Measurements from ENCODE around the gene MGAT4B.
"Not testable (repeated sequence)": the region's sequence is repeated elsewhere in the genome, so short reads cannot be mapped to it uniquely, and the experiment has no call there.

MGAT4B gene

DNA sequence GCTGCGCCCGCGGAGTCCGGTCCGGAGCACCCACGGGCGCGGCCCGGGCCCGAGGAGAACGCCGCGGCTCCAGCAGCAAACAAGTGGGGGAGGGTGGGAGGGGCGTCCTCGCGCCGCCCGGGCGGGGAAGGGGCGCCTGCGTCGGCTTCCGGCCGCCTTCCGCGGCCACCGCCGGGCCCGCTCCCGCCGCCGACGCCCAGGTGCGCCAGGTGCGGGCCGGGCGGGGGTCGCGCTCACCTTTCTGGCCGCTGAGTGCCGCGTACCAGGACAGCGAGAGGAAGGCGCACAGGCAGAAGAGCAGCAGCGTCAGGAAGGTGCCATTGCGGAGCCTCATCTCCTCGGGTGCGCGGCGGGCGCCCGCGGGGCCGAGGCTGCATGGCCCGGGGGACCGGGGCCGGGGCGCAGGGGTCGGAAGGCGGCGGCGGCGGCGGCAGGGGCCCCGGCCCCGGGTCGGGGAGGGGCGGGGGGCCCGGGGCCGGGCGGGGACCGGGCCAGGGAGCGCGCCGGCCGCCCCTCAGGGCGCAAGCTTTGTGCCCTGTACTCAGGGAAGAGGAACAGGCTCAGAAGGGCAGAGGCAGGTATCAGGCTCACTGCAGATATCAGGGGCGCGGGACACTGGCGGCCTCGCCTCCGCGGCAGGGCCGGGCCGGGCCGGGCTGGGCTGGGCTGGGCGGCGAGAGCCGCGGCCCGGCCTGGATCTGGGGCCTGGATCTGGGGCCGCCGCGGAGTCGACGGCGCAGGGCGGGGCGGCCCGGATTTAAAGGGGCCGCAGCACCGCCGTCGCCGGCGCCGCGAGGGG is at the start of gene MGAT4B:
TSS of gene MGAT4B (minus strand) at position 617 of the 799 bp plus-strand sequence. CDS start at position 334, 283 bp downstream.
- DNase-seq, result no peak

GRCh38 chr5:179854356-179854755 is 47.7 kb upstream of the MGAT4B start:
- DNase-seq, result no peak

DNA sequence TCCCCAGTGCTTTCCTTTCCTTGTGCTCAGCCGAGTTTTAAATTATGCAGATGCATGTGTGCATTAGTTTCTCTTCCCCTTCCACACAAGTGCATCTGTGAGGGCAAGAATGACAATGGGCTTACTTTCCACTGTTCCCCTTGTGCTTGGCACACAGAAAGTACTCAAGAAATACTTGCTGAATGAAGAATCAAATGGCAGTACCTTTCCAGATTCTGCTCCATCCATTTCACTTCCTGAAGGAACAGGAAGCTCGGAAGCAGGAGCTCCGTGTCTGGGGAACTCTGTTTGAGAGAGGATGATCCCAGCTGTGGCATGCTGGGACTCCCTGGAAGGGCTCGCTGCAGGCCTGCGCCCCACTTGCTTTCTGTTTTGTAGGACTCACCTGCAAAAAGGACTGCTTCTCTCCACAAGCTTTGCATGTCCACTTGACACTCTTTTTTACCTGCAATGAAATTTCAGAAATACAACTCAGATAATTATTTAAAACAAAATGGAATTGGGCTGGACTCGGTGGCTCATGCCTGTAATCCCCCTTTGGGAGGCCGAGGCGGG is 46.4 kb upstream of the MGAT4B start:
- DNase-seq, result no peak

DNA sequence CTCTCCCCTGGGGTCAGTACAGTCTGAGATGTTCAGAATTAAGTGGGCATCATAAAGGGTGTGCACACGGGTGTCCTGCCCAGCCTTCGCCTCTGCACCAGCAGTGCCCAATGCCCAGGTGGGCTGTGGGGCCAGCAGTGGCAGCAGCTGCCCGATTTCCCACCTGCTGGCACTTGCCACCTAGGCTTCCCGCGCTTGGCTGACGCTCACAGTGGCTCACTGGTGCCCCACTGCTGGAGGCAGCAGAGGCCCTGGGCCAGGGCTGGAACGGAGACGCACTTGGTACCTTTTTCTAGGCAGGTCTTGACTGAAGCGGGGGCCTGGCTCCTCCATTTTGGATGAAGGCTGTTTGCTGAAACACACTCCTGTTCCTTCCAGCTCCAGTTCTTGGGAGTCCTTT is 35.0 kb upstream of the MGAT4B start:
- no peak for DNase-seq

DNA sequence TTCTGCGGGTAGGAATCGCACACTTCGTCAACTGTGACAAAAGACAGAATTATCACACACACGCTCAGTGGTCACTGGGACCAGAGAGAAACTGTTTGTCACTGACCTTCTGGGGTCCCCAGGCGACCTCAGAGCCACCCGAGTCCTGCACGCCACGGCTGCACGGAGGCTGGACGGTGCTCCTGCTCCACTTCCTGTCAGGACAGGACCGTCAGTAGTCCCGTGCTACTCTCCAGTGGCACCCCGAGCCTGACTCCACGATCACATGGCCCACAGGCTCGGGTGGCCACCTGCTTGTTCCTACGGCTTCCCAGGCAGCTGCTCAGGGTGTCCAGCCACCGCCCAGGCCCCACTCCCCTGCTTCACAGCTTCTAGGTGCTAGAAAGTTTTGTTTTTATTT is 34.1 kb upstream of the MGAT4B start:
- no peak for DNase-seq

DNA sequence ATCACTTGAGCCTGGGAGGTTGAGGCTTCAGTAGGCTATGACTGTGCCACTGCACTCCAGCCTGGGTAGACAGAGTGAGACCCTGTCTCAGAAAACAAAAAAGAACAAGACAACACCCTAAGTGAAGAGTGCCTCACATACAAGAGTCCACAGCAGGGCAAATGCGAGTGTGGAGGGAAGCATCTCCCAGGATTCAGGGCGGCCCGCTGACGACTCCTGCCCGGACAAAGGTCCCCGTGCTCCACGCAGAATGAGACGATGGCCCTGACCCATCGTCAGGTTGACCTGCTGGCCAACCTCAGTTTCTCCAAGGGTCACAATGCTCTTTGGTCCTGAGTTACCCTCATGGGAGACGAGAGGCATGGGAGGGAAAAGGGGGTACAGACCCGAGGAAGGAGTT is 33.7 kb upstream of the MGAT4B start:
- DNase-seq, result no peak

- no peak for DNase-seq
These were observed 32.9 kb upstream of the MGAT4B start for GRCh38 chr5:179839328-179840256.

GRCh38 chr5:179837076-179838011 is 30.7 kb upstream of the MGAT4B start:
- no peak for DNase-seq

- DNase-seq, result no peak
These were observed 29.8 kb upstream of the MGAT4B start for GRCh38 chr5:179836225-179837019.

DNA sequence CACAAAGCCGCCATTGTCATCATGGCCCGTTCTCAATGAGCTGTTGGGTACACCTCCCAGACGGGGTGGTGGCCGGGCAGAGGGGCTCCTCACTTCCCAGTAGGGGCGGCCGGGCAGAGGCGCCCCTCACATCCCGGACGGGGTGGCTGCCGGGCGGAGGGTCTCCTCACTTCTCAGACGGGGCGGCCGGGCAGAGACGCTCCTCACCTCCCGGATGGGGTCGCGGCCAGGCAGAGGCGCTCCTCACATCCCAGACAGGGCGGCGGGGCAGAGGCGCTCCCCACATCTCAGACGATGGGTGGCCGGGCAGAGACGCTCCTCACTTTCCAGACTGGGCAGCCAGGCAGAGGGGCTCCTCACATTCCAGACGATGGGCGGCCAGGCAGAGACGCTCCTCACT is 28.2 kb upstream of the MGAT4B start:
- not testable (repeated sequence) for DNase-seq

DNA sequence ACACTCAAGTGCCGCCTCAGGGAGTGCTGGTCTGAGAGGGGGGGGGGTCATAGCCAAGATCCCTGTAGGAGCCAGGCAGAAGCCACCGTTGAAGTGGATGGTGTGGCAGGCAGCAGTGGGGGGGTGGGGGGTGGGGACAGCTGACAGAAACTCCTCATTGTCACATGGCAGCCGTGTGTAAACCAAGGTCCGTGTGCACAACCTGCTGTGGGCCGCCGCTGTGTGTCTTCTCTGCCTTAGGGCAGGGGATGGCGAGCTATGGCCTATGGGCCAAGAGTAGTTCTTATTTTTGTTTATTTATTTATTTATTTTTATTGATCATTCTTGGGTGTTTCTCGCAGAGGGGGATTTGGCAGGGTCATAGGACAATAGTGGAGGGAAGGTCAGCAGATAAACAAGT is 27.5 kb upstream of the MGAT4B start:
- DNase-seq, result no peak

DNA sequence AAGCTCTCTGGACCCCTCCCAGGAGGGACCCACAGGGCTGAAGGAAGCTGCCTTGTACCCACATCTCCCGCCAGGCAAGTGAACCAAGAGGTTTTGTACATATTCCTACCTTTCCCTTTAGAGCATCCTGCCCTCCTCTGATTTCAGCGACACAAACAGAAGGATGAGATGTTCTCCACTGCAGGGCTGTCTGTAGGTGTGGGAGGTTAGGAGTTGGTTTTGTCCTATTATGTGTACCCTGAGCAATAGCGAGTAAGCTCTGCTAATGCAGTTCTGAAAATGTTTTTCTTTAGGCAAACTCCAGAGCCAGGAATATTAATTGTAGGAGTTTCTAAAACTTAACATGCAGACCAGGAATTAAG is 27.0 kb upstream of the MGAT4B start:
- DNase-seq, result no peak

DNA sequence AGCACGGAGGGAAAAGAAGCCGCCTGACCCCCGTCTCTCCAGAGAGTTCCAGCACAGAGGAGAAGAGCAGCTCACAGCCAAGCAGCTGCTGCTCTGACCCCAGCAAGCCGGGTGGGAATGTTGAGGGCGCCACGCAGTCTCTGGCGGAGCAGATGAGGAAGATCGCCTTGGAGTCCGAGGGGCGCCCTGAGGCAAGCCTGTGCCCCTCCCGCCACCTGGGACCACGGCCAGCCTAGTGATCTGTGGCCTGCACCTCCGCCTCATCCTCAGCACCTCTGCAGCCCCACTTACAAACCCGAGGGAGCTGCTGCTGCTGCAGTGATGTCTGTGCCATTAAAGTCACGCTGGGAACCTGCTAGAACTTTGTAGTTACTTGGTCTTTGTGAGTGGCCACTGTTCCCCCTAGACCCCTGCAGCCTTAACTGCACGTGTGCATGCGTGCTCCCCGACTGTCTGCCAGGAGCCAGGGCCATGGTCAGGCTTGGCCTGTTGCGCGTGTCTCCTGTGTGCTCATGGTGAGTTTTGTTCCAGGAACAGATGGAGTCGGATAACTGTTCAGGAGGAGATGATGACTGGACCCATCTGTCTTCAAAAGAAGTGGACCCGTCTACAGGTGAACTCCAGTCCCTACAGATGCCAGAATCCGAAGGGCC is 26.5 kb upstream of the MGAT4B start:
- DNase-seq, result no peak

DNA sequence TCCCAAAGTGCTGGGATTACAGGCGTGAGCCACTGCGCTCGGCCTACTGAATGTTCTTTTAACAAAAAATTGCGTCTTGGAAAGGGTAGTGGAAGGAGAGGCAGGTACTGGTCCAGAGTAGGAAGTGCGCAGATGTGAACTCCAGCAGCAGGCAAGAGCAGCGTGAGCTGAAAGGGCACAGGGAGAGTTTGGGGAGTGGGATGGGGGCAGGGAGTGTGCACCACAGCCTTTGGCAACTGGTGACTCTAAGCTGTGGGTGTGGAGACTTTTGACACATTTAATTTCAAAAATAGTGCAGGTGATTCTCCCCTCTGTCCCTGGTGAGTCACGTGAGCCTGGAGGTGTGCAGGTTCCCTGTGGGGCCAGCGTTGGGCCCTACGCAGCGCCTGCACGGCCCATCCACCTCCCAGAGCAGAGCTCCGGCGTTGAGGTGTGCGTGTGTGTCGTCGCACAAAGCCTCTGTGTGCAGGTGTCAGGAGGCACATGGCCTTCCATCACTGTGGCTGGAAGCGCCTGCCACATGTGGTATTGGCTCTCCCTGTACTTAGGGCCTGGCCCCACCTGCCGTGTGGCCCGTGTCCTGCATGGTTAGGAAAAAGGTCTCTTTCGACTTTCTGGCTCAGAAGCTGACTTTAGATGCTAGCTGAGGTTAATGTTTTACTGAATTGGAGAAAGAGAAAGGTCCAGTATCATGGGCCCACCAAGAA is 25.5 kb upstream of the MGAT4B start:
- no peak for DNase-seq

DNA sequence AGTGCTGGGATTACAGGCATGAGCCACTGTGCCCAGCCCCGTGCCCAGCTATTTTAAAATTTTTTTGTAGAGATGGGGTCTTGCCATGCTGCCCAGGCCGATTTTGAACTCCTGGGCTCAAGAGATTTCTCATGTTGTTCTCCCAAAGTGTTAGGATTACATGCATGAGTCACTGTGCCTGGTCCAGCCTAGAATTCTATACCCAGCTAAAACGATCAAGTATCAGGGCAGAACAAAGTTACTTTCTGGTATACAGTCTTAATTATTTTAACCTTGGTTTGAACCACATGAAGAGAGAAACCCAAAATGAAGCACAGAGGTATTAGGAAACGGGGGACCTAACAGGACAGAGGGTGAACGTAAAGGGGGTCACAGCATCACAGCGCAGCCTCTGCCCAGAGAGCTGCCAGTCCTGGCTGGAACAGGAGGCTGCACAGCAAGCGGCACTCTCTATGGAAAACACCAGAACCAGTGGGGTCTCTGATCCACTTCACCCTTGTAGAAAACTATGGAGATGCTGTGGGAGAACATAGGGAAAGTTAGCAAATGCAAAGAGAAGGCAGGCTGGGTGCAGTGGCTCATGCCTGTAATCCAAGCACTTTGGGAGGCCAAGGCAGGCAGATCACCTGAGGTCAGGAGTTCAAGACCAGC is 24.3 kb upstream of the MGAT4B start:
- no peak for DNase-seq

GRCh38 chr5:179829732-179830435 is 23.2 kb upstream of the MGAT4B start:
- DNase-seq, result no peak

DNA sequence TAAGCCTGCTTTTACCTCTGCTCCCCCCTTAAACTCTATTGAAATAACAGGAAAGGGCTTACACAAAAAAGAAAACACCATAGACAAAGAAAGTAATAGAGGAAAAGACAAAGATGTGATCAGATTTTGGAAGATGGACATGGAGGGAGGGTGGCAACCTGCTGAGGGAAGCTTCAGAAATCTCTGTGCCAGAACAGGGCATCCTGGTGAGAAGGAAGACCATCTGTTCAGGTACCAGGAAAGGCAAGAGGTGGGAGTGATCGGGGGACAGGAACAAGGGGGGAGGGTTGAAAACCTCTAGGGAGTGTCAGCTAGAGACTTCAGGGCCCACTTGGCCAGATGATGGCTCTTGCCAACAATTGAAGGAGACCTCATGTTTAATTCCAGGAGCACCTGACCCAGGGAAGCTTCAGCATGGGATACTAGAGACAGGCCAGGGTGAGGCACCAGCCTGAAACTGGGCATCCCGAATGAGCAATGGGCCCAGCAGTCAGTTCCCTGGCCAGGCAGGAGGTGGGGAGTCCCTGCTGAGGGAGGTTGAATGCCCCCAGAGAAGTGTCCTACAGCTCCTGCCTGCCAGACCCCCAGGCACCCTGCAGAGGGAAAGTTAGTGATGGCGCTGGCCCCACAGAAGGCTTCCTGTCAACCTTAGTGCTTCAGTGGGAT is 22.2 kb upstream of the MGAT4B start:
- DNase-seq, result no peak

DNA sequence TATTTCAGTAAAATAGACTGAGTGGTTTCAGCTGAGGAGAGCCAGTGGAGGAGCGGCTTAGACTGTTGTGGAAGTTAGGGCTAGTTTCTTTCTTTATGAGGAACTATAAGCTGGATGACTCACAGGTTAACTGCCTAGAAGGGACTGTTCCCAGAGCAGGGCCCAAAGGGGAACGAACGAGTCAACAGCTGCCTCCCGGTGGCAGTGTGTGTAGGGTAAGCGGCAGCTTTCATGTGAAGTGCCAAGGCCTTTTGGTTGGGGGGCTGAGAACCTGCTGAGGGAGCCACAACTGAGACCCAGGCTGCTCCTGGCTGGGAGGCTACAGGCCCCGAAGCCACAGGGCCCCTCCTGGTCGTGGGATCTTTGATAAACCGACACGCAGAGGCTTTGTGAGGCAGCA is 21.0 kb upstream of the MGAT4B start:
- DNase-seq, result no peak

Measured in activated T-cell treated with anti-CD3 and anti-CD28 coated beads for 4 hours (primary cell).